HG02852 (cell line): ENCODE results near the gene CTDNEP1.

Source experiments
- ATAC-seq: cut with Tn5 transposase; IDR thresholded peaks from one replicate; pipeline ENCODE4 v1.9.1; 2021; ENCODE audit warnings: mild to moderate bottlenecking, moderate library complexity; ENCODE audit not compliant: unreplicated experiment

Gene CTDNEP1

GRCh38 chr17:7232114-7232513 lies 19.4 kb downstream of the CTDNEP1 start:
- no peak for ATAC-seq

DNA sequence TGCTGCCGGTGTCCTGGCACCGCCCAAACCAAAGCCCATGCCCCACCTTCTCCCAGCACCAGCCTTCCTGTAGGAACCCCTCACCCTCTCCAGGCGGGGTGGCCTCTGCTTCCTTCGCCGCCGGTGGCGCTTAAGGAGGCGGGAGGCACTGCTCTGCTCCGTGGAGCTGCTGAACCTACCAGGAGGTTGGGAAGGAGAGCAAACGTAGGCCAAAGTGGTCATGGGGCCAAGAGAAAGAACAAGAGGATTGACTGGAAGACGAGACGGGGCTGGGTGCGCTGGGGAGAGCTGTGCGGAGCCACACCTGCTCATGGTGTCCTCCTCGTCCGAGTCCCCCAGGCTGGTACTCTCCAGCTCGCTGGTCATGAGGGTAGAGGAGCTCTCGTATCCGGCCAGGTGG lies 22.0 kb downstream of the CTDNEP1 start:
- ATAC-seq, result no peak

GRCh38 chr17:7228920-7229319 lies 22.6 kb downstream of the CTDNEP1 start:
- no peak for ATAC-seq

DNA sequence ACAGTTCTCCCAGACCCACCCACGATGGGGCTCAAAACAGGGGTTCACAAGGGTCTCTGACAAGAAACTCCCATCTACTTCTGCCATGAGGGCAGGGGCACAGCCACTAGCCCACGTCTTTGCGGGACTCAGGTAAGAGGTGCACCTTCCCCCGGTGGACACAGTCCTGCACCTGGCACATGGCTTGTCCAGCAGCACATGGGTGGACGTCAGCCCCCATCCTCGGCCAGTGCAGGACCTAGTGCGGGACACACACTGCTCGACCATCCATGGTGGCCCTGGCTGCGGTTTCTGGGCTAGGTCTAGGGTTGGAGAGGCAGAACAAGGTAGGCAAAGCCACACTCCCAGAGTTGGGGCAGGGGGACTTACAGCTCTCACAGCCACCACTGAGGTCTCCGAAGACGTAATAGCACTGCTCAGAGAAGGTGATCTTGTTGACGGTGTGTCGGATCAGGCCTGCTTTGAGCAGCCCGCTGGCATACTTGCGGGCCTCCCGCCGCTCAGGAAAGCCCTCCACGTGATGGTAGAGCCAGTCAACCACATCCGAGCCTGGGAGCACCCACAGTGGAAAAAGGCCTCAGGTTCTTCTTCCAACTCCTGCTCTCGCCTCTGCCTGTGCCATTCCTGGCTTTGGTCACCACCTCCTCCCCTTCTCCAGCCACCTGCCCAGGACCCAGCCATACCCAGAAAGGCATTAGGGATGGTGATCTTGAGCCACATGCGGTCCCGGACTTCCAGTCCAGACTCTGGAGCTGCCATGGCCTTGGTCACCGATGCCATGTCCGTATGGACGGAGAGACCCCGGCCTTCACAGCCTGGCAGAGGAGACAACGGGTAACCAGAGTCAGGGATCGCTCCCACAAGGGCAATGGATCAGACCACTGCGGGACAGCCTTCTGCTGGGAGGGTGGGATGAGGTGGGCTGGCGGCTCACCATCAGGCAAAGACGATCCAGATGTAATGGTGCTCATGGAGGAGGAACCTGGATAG lies 24.5 kb downstream of the CTDNEP1 start:
- no peak for ATAC-seq

GRCh38 chr17:7225711-7226331 lies 25.7 kb downstream of the CTDNEP1 start:
- ATAC-seq, result no peak

- ATAC-seq, result no peak
These were observed 26.8 kb downstream of the CTDNEP1 start for GRCh38 chr17:7224661-7225111.

- ATAC-seq, result no peak
These were observed 27.4 kb downstream of the CTDNEP1 start for GRCh38 chr17:7224110-7224509.

- ATAC-seq, result no peak
These were observed 28.2 kb downstream of the CTDNEP1 start for GRCh38 chr17:7223375-7223774.

- no peak for ATAC-seq
These were observed 28.6 kb downstream of the CTDNEP1 start for GRCh38 chr17:7222972-7223292.

- ATAC-seq, result no peak
These were observed 29.2 kb downstream of the CTDNEP1 start for GRCh38 chr17:7222093-7222971.

DNA sequence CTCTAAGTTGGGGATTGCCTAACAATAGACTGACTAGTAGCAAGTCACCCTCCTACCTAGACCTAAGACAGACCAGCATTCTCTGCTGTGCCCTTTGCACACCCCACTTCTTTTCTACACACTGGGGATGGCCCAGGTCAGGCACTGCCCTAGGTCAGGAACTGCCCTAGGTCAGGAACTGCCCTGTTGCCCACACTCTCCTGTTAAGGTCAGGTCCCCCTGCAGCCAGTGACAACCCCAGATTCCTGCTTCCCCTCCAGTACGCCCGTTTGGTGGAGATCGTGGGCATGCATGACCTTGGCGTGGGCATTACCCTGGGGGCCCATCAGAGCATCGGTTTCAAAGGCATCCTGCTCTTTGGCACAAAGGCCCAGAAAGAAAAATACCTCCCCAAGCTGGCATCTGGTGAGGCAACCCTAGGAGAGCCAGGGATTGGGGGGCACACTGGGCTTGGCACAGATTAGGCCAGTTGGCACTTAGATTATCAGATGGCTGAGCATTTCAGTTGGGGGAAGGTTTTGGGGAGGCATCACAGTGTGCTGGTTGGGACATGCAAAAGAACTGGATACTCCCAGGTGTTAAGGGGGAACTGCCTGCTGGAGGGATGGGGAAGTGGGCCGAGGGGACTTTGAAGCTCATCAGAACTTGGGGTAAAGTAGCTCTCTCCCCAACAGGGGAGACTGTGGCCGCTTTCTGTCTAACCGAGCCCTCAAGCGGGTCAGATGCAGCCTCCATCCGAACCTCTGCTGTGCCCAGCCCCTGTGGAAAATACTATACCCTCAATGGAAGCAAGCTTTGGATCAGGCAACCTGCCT lies 30.0 kb downstream of the CTDNEP1 start:
- no peak for ATAC-seq

GRCh38 chr17:7220593-7221277 lies 30.8 kb downstream of the CTDNEP1 start:
- ATAC-seq, result no peak

DNA sequence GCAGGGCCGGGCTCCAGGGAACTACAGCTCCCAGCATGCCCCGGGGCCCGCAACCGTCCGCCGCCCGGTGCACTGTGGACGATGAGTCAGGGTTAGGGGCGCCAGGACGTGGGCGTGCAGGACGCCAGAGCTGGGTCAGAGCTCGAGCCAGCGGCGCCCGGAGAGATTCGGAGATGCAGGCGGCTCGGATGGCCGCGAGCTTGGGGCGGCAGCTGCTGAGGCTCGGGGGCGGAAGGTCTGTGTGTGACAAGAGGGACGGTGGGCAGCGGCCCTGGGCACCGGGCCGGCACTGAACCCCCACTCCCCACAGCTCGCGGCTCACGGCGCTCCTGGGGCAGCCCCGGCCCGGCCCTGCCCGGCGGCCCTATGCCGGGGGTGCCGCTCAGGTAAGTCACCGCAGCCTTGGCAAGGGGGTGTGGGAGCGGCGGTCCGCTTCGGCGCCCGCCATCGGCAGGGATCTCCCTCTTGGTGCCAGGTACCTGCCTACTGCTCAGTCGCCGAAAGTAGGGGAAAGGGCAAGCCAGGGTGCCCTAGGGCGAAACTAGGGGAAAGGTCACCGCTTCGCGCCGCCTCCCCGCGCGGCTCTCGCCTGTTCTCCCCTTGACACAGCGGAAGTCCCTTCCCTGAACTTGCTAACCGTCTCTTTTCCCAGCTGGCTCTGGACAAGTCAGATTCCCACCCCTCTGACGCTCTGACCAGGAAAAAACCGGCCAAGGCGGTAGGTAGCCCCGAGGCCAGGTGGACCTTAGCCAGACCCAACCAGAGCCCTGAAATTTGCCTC lies 31.5 kb downstream of the CTDNEP1 start, which contains the start of the genes ACADVL and DLG4:
Gene ACADVL (plus strand): TSS at position 127 of the 781 bp plus-strand sequence. CDS start 47 bp downstream, at position 174.
Gene DLG4 (minus strand): TSS at position 25 of the 781 bp plus-strand sequence.
- ATAC-seq, result peak; percentile 50

DNA sequence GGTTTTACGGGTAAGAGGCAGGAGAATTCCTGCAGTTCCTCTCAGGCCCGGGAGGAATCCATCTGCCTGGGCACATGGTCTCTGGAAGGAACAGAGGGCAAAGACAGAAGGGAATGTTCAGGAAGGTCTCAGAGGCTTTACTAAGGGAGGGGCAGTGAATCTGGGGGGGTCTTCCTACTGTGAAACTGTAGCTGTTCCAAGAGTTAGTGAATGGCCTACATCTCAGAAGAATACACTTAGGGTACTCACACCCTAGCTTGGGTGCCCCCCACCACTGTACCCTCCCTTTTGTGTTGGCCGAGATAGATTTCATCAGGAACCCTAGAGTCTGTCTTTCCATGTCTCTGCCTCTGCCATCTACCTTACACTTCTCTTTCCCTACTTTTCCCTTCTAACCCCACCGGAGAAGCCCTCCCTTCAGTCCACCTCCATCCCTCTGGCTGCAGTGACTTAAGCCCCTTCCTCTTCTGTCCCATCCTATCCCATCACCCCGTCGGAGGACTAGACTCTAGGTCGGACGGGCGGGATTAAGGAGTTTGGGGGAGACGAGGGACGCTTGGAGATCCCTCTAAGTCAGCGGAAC lies 32.2 kb downstream of the CTDNEP1 start:
- no peak for ATAC-seq

DNA sequence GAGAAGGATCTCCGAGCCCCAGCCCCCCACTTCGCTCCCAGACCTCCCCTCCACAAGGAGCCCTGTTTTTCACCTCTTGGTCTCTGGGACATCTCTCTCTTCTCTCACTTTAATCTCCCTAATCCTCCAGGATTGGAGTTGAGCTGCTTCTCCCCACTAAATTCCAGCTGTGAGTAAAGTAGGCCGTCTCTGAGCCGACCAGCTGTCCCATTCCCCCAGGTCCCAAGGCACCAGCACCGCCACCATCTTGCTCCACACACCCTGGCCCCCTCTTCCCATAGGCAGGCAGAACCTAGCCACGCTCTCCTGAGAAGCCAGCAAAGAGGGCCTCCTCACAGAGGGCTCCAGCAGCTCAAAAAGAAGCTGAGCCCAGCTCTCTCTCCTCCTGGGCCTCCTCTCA lies 32.8 kb downstream of the CTDNEP1 start:
- no peak for ATAC-seq

GRCh38 chr17:7218166-7218565 lies 33.4 kb downstream of the CTDNEP1 start:
- ATAC-seq, result no peak

- ATAC-seq, result no peak
These were observed 34.2 kb downstream of the CTDNEP1 start for GRCh38 chr17:7217113-7217987.
